Measurements from ENCODE around the gene SEMA3A. TPM values are rescaled to one million over a fixed set of nuclear protein-coding genes. Genes with fewer than 3 reads are reported as not detected.

The SEMA3A gene
- total and polyA plus RNA-seq, 2 of the 13 experiments (the other 11 are each of a cell fraction or from before 2014, with no cell fraction given) = 0.29 to 1.2 TPM

GRCh38 chr7:84058311-84059076 lies 136.1 kb downstream of the SEMA3A start (continued):
- TF ChIP-seq SOX6 (IDR thresholded peaks at IDR 0.05) (no peak), SOX6 (CRISPR knock-in tag; IDR thresholded peaks at IDR 0.05) (peak; percentile 61; the same call in 1 of the 2 replicates), ZSCAN29 (CRISPR knock-in tag; conservative IDR thresholded peaks at IDR 0.05) (no peak), TBX2 (CRISPR knock-in tag; IDR thresholded peaks at IDR 0.05; ENCODE audit: borderline replicate concordance) (no peak), HIVEP1 (CRISPR knock-in tag; IDR thresholded peaks at IDR 0.05) (no peak), RARA (CRISPR knock-in tag; IDR thresholded peaks at IDR 0.05) (0 out of 2 replicates have a peak, but pooled peaks have one; percentile 3), RELA (CRISPR knock-in tag; IDR thresholded peaks at IDR 0.05) (no peak), ZNF879 (CRISPR knock-in tag; IDR thresholded peaks at IDR 0.05) (no peak), ZNF639 (CRISPR knock-in tag; conservative IDR thresholded peaks at IDR 0.05) (no peak), PHB2 (IDR thresholded peaks at IDR 0.05; ENCODE audit: partially characterized antibody) (no peak), ZBTB42 (CRISPR knock-in tag; IDR thresholded peaks at IDR 0.05) (no peak), HDAC6 (IDR thresholded peaks at IDR 0.05; ENCODE audit: low read depth, low read length) (no peak), CTCF (CRISPR knock-in tag; IDR thresholded peaks at IDR 0.05) (no peak), ZNF207 (IDR thresholded peaks at IDR 0.05; ENCODE audit: borderline replicate concordance) (no peak), SMC3 (IDR thresholded peaks at IDR 0.05; ENCODE audit: low read length) (no peak), SOX13 (IDR thresholded peaks at IDR 0.05) (no peak), SOX13 (CRISPR knock-in tag; conservative IDR thresholded peaks at IDR 0.05 in 1 of 2, IDR thresholded peaks at IDR 0.05 in 1 of 2) (peak in 1 of 2 experiments; percentile 79; a peak in 2 of 4 replicates), ZNF670 (CRISPR knock-in tag; IDR thresholded peaks at IDR 0.05; ENCODE audit: borderline replicate concordance) (no peak)
- TF ChIP-seq, protein P1, sequence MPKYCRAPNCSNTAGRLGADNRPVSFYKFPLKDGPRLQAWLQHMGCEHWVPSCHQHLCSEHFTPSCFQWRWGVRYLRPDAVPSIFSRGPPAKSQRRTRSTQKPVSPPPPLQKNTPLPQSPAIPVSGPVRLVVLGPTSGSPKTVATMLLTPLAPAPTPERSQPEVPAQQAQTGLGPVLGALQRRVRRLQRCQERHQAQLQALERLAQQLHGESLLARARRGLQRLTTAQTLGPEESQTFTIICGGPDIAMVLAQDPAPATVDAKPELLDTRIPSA (CRISPR knock-in tag; IDR thresholded peaks at IDR 0.05; ENCODE audit: borderline replicate concordance) = no peak
- TF ChIP-seq, protein P2, sequence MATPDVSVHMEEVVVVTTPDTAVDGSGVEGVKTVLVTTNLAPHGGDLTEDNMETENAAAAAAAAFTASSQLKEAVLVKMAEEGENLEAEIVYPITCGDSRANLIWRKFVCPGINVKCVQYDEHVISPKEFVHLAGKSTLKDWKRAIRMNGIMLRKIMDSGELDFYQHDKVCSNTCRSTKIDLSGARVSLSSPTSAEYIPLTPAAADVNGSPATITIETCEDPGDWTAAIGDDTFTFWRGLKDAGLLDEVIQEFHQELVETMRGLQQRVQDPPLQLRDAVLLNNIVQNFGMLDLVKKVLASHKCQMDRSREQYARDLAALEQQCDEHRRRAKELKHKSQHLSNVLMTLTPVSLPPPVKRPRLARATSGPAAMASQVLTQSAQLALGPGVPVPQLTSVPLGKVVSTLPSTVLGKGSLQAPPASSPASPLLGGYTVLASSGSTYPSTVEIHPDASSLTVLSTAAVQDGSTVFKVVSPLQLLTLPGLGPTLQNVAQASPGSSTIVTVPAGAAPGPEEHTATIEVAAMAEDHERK (CRISPR knock-in tag; IDR thresholded peaks at IDR 0.05; ENCODE audit: low read depth) = no peak
